Astrocyte (in vitro differentiated cells and primary cell): ENCODE measurements around the gene EPHA6.

ENCODE experiments used
- EZH2 ChIP-seq: IDR thresholded peaks from 2 replicates; pipeline ENCODE4 v1.6.1; 2012; ENCODE audit warnings: mild to moderate bottlenecking, low read length, inconsistent platforms; ENCODE audit not compliant: insufficient read depth
- TF ChIP-seq, protein P1 (sequence below): IDR thresholded peaks from 2 replicates; pipeline ENCODE4 v1.5.1; 2011; ENCODE audit warnings: low read depth, mild to moderate bottlenecking, inconsistent platforms, low read length, moderate library complexity; ENCODE audit not compliant: insufficient read depth

DNA sequence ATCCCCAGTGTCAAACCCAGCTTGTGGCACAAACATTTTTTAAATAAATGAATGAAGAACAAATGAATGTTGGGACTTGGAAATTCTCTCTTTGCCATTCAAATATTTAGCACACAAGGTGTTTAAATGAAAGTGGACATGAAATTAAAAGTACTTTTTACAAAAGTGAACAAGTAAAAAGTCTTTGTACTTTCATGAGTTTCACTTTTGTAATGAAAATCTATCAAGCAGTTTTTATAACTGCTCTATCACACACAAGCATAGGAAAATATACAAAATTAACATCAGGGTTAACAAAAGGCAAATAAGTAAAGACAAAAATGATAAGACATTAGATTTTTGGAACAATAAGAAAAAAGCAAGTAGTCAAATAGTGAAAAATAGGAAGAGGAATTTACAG is 866.3 kb downstream of the EPHA6 start:
- TF ChIP-seq, protein P1, sequence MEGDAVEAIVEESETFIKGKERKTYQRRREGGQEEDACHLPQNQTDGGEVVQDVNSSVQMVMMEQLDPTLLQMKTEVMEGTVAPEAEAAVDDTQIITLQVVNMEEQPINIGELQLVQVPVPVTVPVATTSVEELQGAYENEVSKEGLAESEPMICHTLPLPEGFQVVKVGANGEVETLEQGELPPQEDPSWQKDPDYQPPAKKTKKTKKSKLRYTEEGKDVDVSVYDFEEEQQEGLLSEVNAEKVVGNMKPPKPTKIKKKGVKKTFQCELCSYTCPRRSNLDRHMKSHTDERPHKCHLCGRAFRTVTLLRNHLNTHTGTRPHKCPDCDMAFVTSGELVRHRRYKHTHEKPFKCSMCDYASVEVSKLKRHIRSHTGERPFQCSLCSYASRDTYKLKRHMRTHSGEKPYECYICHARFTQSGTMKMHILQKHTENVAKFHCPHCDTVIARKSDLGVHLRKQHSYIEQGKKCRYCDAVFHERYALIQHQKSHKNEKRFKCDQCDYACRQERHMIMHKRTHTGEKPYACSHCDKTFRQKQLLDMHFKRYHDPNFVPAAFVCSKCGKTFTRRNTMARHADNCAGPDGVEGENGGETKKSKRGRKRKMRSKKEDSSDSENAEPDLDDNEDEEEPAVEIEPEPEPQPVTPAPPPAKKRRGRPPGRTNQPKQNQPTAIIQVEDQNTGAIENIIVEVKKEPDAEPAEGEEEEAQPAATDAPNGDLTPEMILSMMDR, result no peak
- TF ChIP-seq EZH2, result no peak
